GM06990 (cell line): ENCODE data around the gene RASL10A.

Source experiments
- DNase-seq: peaks from one replicate; pipeline ENCODE4 v3.0.0-alpha.2; 2011; ENCODE audit not compliant: insufficient read length; ENCODE audit errors: extremely low read depth
- H3K27me3 ChIP-seq: replicated peaks from 2 replicates; pipeline ENCODE4 v1.6.0; 2011; ENCODE audit warnings: low read length; ENCODE audit not compliant: control insufficient read depth, insufficient read depth
- H3K36me3 ChIP-seq: 2 replicates; pipeline ENCODE4 v1.5.1; 2011; ENCODE audit warnings: low read length; ENCODE audit not compliant: control insufficient read depth, insufficient read depth
- H3K4me3 ChIP-seq: replicated peaks from 2 replicates; pipeline ENCODE4 v1.5.1; 2011; ENCODE audit warnings: low read depth, mild to moderate bottlenecking, control low read depth, low read length
- CTCF ChIP-seq: IDR thresholded peaks from 2 replicates; pipeline ENCODE4 v1.5.1; 2011; ENCODE audit warnings: low read length, control low read depth, mild to moderate bottlenecking, inconsistent platforms; ENCODE audit not compliant: insufficient read depth, poor library complexity, severe bottlenecking

RASL10A gene

GRCh38 chr22:29267858-29268510 lies 47.5 kb downstream of the RASL10A start, which contains the start of the genes EWSR1 and RHBDD3:
Gene EWSR1 (plus strand): TSS chr22:29268268. CDS start chr22:29268337, 69 bp downstream.
Gene RHBDD3 (minus strand): TSS chr22:29267981. CDS start chr22:29265626, 2,355 bp downstream.
- TF ChIP-seq CTCF: no peak
- Histone ChIP-seq H3K27me3 (no peaks in the 10 kb centered on the region), H3K36me3 (peaks cover 12% of the 10 kb centered on the region), H3K4me3 (peak within 1 kb of the TSS; percentile 98)
- peak; percentile 97 for DNase-seq

- no peak for TF ChIP-seq CTCF
- Histone ChIP-seq H3K27me3 (no peaks in the 10 kb centered on the region), H3K4me3 (peak overlapping the region; percentile 98), H3K36me3 (peaks cover 11% of the 10 kb centered on the region)
- DNase-seq: no peak
Observed at GRCh38 chr22:29267462-29267857, 48.0 kb downstream of the RASL10A start.

GRCh38 chr22:29266564-29267461 lies 48.7 kb downstream of the RASL10A start:
- DNase-seq: no peak
- Histone ChIP-seq H3K27me3 (no peaks in the 10 kb centered on the region), H3K36me3 (peaks cover 11% of the 10 kb centered on the region), H3K4me3 (peak overlapping the region; percentile 98)
- no peak for TF ChIP-seq CTCF

GRCh38 chr22:29265929-29266328 lies 49.6 kb downstream of the RASL10A start:
- TF ChIP-seq CTCF: no peak
- Histone ChIP-seq H3K4me3 (no peak overlapping the region; the same call in 1 of the 2 replicates), H3K36me3 (peaks cover 11% of the 10 kb centered on the region), H3K27me3 (no peaks in the 10 kb centered on the region)
- DNase-seq: no peak

- Histone ChIP-seq H3K27me3 (no peaks in the 10 kb centered on the region), H3K36me3 (peaks cover 11% of the 10 kb centered on the region), H3K4me3 (no peak overlapping the region)
- TF ChIP-seq CTCF: no peak
- no peak for DNase-seq
Observed at GRCh38 chr22:29265305-29265704, 50.2 kb downstream of the RASL10A start.
